Caco-2 (cell line): ENCODE results near the gene ALOX15B. TPM values are rescaled to one million over a fixed set of nuclear protein-coding genes. Genes with fewer than 3 reads are reported as not detected.

Experiments used
- BruUV-seq: library from RNA; stranded (reverse); fragments of 400-500 nt; replicated peaks from 2 replicates; lab custom pipeline; 2021; lab: Mats Ljungman, UMichigan
- CTCF ChIA-PET: fragments of 300-600 bp; sonication (Branson Sonifier 250); formaldehyde crosslinking; loops from one replicate; lab custom pipeline; 2022; ENCODE audit warnings: antibody characterized with exemption; lab: Charles Lee
- POLR2A ChIA-PET: fragments of 300-600 bp; sonication (Branson Sonifier 250); formaldehyde crosslinking; loops from one replicate; lab custom pipeline; 2022; ENCODE audit warnings: antibody characterized with exemption; lab: Charles Lee
- DNase-seq, 2 experiments: peaks; one replicate each; pipeline versions ENCODE4 v3.0.0 to v3.0.0-alpha.2; 2020 to 2022
- H3K27me3 ChIP-seq: replicated peaks from 2 replicates; pipeline ENCODE4 v1.6.0; 2011; ENCODE audit warnings: low read length; ENCODE audit not compliant: control insufficient read depth, insufficient read depth
- H3K36me3 ChIP-seq: 2 replicates; pipeline ENCODE4 v1.5.1; 2011; ENCODE audit warnings: low read length; ENCODE audit not compliant: control insufficient read depth, insufficient read depth
- H3K4me1 ChIP-seq: fragments of 250-450 bp; sonication (Bioruptor Pico); 2 replicates; pipeline ENCODE4 v1.5.1; 2020; ENCODE audit warnings: mild to moderate bottlenecking
- H3K4me3 ChIP-seq: 2 replicates; pipeline ENCODE4 v1.5.1; 2011; ENCODE audit warnings: low read depth, mild to moderate bottlenecking, control low read depth, low read length
- H3K9me3 ChIP-seq: fragments of 250-450 bp; sonication (Bioruptor Pico); 2 replicates; pipeline ENCODE4 v1.5.1; 2020; ENCODE audit warnings: mild to moderate bottlenecking, moderate library complexity
- H3K27ac Mint-ChIP-seq: one replicate; pipeline ENCODE4 v1.8.0; 2022; ENCODE audit warnings: mixed read lengths; ENCODE audit not compliant: unreplicated experiment
- H3K27me3 Mint-ChIP-seq: one replicate; pipeline ENCODE4 v1.8.0; 2022; ENCODE audit warnings: mixed read lengths; ENCODE audit not compliant: insufficient read depth, unreplicated experiment
- H3K36me3 Mint-ChIP-seq: one replicate; pipeline ENCODE4 v1.8.0; 2022; ENCODE audit warnings: mild to moderate bottlenecking, mixed read lengths; ENCODE audit not compliant: insufficient read depth, unreplicated experiment
- H3K4me1 Mint-ChIP-seq: one replicate; pipeline ENCODE4 v1.8.0; 2022; ENCODE audit warnings: low read depth, mixed read lengths; ENCODE audit not compliant: unreplicated experiment
- H3K4me3 Mint-ChIP-seq: one replicate; pipeline ENCODE4 v1.8.0; 2022; ENCODE audit warnings: mild to moderate bottlenecking, moderate library complexity, mixed read lengths; ENCODE audit not compliant: unreplicated experiment
- H3K9me3 Mint-ChIP-seq: one replicate; pipeline ENCODE4 v1.8.0; 2022; ENCODE audit warnings: mixed read lengths; ENCODE audit not compliant: unreplicated experiment
- CTCF ChIP-seq, 2 experiments: fragments of 200-600 bp in 1 of 2; IDR thresholded peaks; 1 replicate in 1 of 2; 2 replicates in 1 of 2; pipeline versions ENCODE4 v1.5.1 to v1.8.0; 2011 to 2022; ENCODE audit warnings: antibody characterized with exemption in 1 of 2, control low read depth in 1 of 2, inconsistent platforms in 1 of 2, low read depth in 1 of 2, low read length in 1 of 2, mild to moderate bottlenecking in 1 of 2, moderate library complexity in 1 of 2; ENCODE audit not compliant: insufficient read depth in 1 of 2, severe bottlenecking in 1 of 2, unreplicated experiment in 1 of 2
- intact Hi-C: fragments of 100-400 bp; cut with micrococcal nuclease; formaldehyde crosslinking; loops from one replicate; pipeline ENCODE4 v1.10.0; 2022; ENCODE audit not compliant: unreplicated experiment
- total RNA-seq: library from RNA; stranded (reverse); gene quantifications from 2 replicates; pipeline ENCODE4 v1.2.3, GENCODE V29; 2022

ALOX15B gene
- total RNA-seq, 1 experiment from 2014 or later, result not detected

- Mint-ChIP-seq H3K9me3 (no peaks in the 10 kb centered on the region), H3K36me3 (no peaks in the 10 kb centered on the region), H3K4me3 (no peak overlapping the region), H3K27ac (peak overlapping the region; percentile 42), H3K4me1 (no peaks in the 10 kb centered on the region), H3K27me3 (no peaks in the 10 kb centered on the region)
- no peaks in the 10 kb centered on the region for H3K27me3 ChIP-seq
- POLR2A ChIA-PET, result interaction anchor here (0.6 to 0.9 kb wide), 3 partner anchors 15 to 462 kb away, joined by 3 to 6 read pairs (median 3); no protein-coding TSS in a partner anchor
- no TSS peak for BruUV-seq
- intact Hi-C loops, result loop anchor here (1.0 to 2.0 kb wide), 4 partner anchors 15 to 128 kb away; no protein-coding TSS in a partner anchor
- no peak overlapping the region for H3K4me3 ChIP-seq
- peak; percentile 25 to 32 for TF ChIP-seq CTCF (IDR thresholded peaks at IDR 0.05; ENCODE audit: insufficient read depth in 1 of 2, low read depth in 1 of 2, low read length in 1 of 2, severe bottlenecking in 1 of 2, unreplicated experiment in 1 of 2)
- DNase-seq, result peak in 1 of 2 experiments; percentile 39
- CTCF ChIA-PET, result interaction anchor here (0.5 to 2.5 kb wide), 11 partner anchors 15 to 179 kb away, joined by 3 to 24 read pairs (median 5); partner anchors contain the start of genes CNTROB, RNF227 and TRAPPC1
- no peaks in the 10 kb centered on the region for H3K9me3 ChIP-seq
- no peaks in the 10 kb centered on the region for H3K36me3 ChIP-seq
- H3K4me1 ChIP-seq, result peaks cover 7% of the 10 kb centered on the region
These were observed 2.5 kb downstream of the ALOX15B start for GRCh38 chr17:8041249-8041928.

- Mint-ChIP-seq H3K36me3 (no peaks in the 10 kb centered on the region), H3K4me1 (no peaks in the 10 kb centered on the region), H3K9me3 (no peaks in the 10 kb centered on the region), H3K27ac (no peak overlapping the region), H3K27me3 (no peaks in the 10 kb centered on the region), H3K4me3 (no peak overlapping the region)
- Histone ChIP-seq H3K27me3 (no peaks in the 10 kb centered on the region), H3K36me3 (no peaks in the 10 kb centered on the region), H3K9me3 (no peaks in the 10 kb centered on the region), H3K4me1 (peaks cover 7% of the 10 kb centered on the region), H3K4me3 (no peak overlapping the region)
- ChIA-PET CTCF (interaction anchor here (0.7 to 2.5 kb wide), 9 partner anchors 15 to 129 kb away, joined by 3 to 24 read pairs (median 8); partner anchors contain the start of genes CNTROB, RNF227 and TRAPPC1), POLR2A (no interaction called here)
- intact Hi-C loops, result loop anchor here (1.0 to 2.0 kb wide), 4 partner anchors 15 to 129 kb away; no protein-coding TSS in a partner anchor
- no peak for TF ChIP-seq CTCF (IDR thresholded peaks at IDR 0.05; ENCODE audit: insufficient read depth in 1 of 2, low read depth in 1 of 2, low read length in 1 of 2, severe bottlenecking in 1 of 2, unreplicated experiment in 1 of 2)
- no TSS peak for BruUV-seq
- no peak for DNase-seq
These were observed 3.1 kb downstream of the ALOX15B start for GRCh38 chr17:8041979-8042378.

GRCh38 chr17:8044819-8045810 lies 6.3 kb downstream of the ALOX15B start:
- Histone ChIP-seq H3K4me3 (no peak overlapping the region), H3K9me3 (no peaks in the 10 kb centered on the region), H3K4me1 (peaks cover 7% of the 10 kb centered on the region), H3K36me3 (no peaks in the 10 kb centered on the region), H3K27me3 (no peaks in the 10 kb centered on the region)
- CTCF ChIA-PET, result interaction anchor here (0.5 kb wide), 1 partner anchor 51 kb away, joined by 3 read pairs; no protein-coding TSS in a partner anchor
- Mint-ChIP-seq H3K36me3 (no peaks in the 10 kb centered on the region), H3K9me3 (no peaks in the 10 kb centered on the region), H3K27ac (no peak overlapping the region), H3K4me3 (no peak overlapping the region), H3K4me1 (no peaks in the 10 kb centered on the region), H3K27me3 (no peaks in the 10 kb centered on the region)
- intact Hi-C loops, result no loop called here
- POLR2A ChIA-PET, result no interaction called here
- no peak for TF ChIP-seq CTCF (IDR thresholded peaks at IDR 0.05; ENCODE audit: insufficient read depth in 1 of 2, low read depth in 1 of 2, low read length in 1 of 2, severe bottlenecking in 1 of 2, unreplicated experiment in 1 of 2)
- no TSS peak for BruUV-seq
- no peak for DNase-seq
